ENCODE results near the gene ACSS2. TPM values are rescaled to one million over a fixed set of nuclear protein-coding genes. Genes with fewer than 3 reads are reported as not detected.
A peak's percentile ranks its signal among the peaks of the same experiment; 100 is the strongest.

ACSS2 gene
- total and polyA plus RNA-seq, 10 donors: 8.9 to 43.6 (median 30.2) TPM

- DNase-seq: no peak
- Histone ChIP-seq H3K27ac (no peak overlapping the region), H3K4me3 (no peak overlapping the region), H3K27me3 (replicated peaks in 1 of 7) (no peaks in the 10 kb centered on the region), H3K36me3 (peaks cover 0 to 42% (median 7%) of the 10 kb centered on the region in 6 donors), H3K9me3 (no peaks in the 10 kb centered on the region), H3K4me1 (peaks cover 0 to 22% (median 2%) of the 10 kb centered on the region in 6 donors)
- intact Hi-C loops (cut with DNase I; ENCODE audit: low total_unique reads): no loop called here
- TF ChIP-seq POLR2A (IDR thresholded peaks at IDR 0.05) (no peak), POLR2AphosphoS5 (IDR thresholded peaks at IDR 0.05) (no peak), CTCF (IDR thresholded peaks at IDR 0.05 in 8 of 11, conservative IDR thresholded peaks at IDR 0.05 in 3 of 11) (no peak)
- 56 to 82% (median 73%) methylated on average over 2 of the region's 2 CpGs for WGBS, 5 donors
Measured at GRCh38 chr20:34916774-34917354, 40.5 kb downstream of the ACSS2 start.

- Histone ChIP-seq H3K27me3 (replicated peaks in 1 of 7) (no peaks in the 10 kb centered on the region), H3K36me3 (peaks cover 0 to 60% (median 12%) of the 10 kb centered on the region in 6 donors), H3K4me1 (peaks cover 0 to 22% (median 2%) of the 10 kb centered on the region in 6 donors), H3K9me3 (no peaks in the 10 kb centered on the region), H3K4me3 (no peak overlapping the region), H3K27ac (no peak overlapping the region)
- no peak for DNase-seq
- intact Hi-C loops (cut with DNase I; ENCODE audit: low total_unique reads): no loop called here
- TF ChIP-seq POLR2AphosphoS5 (IDR thresholded peaks at IDR 0.05): no peak
- TF ChIP-seq CTCF (IDR thresholded peaks at IDR 0.05 in 8 of 11, conservative IDR thresholded peaks at IDR 0.05 in 3 of 11): no peak
- TF ChIP-seq POLR2A (IDR thresholded peaks at IDR 0.05): no peak
Measured at GRCh38 chr20:34920055-34920454, 43.6 kb downstream of the ACSS2 start.

- no peak for DNase-seq
- H3K4me3 ChIP-seq: no peak overlapping the region
- no peak overlapping the region for H3K27ac ChIP-seq
- TF ChIP-seq POLR2A (IDR thresholded peaks at IDR 0.05) (no peak), POLR2AphosphoS5 (IDR thresholded peaks at IDR 0.05) (no peak), CTCF (IDR thresholded peaks at IDR 0.05 in 8 of 11, conservative IDR thresholded peaks at IDR 0.05 in 3 of 11) (no peak)
- WGBS, 5 donors: 55 to 90% (median 78%) methylated on average over 3 of the region's 3 CpGs
- H3K27me3 ChIP-seq (replicated peaks in 1 of 7): no peaks in the 10 kb centered on the region
- H3K4me1 ChIP-seq: peaks cover 0 to 15% (median 0%) of the 10 kb centered on the region in 6 donors
- intact Hi-C loops (cut with DNase I; ENCODE audit: low total_unique reads): no loop called here
- no peaks in the 10 kb centered on the region for H3K9me3 ChIP-seq
- H3K36me3 ChIP-seq: peaks cover 0 to 74% (median 23%) of the 10 kb centered on the region in 6 donors
Measured at GRCh38 chr20:34921436-34921835, 45.0 kb downstream of the ACSS2 start.

GRCh38 chr20:34922654-34923381, 46.4 kb downstream of the ACSS2 start:
- H3K27me3 ChIP-seq (replicated peaks in 1 of 7): no peaks in the 10 kb centered on the region
- DNase-seq: no peak

More at GRCh38 chr20:34922654-34923381, 46.4 kb downstream of the ACSS2 start:
- Histone ChIP-seq H3K4me1 (peaks cover 0 to 5% (median 0%) of the 10 kb centered on the region in 6 donors), H3K36me3 (peaks cover 0 to 88% (median 32%) of the 10 kb centered on the region in 6 donors), H3K4me3 (no peak overlapping the region), H3K9me3 (no peaks in the 10 kb centered on the region), H3K27ac (peak overlapping the region in 1 of 8 donors; percentile 15)
- intact Hi-C loops (cut with DNase I; ENCODE audit: low total_unique reads): no loop called here
- no peak for TF ChIP-seq CTCF (IDR thresholded peaks at IDR 0.05 in 8 of 11, conservative IDR thresholded peaks at IDR 0.05 in 3 of 11)
- peak in 1 of 3 donors; percentile 46 for TF ChIP-seq POLR2AphosphoS5 (IDR thresholded peaks at IDR 0.05)
- WGBS, 5 donors: 93 to 96% (median 94%) methylated on average over 5 of the region's 5 CpGs

All from spleen (tissue), 11 donors.